ENCODE measurements around the gene TRABD2B. TPM values are rescaled to one million over a fixed set of nuclear protein-coding genes. Genes with fewer than 3 reads are reported as not detected.

Gene TRABD2B
- total RNA-seq, 4 donors from 2014 or later, result 0.16 to 1.5 (median 0.55) TPM

- no peak for TF ChIP-seq CTCF (IDR thresholded peaks at IDR 0.05; ENCODE audit: low read depth)
These were observed 31.3 kb upstream of the TRABD2B start for GRCh38 chr1:48028218-48029069.

- no peak for TF ChIP-seq CTCF (IDR thresholded peaks at IDR 0.05; ENCODE audit: low read depth)
These were observed 30.3 kb upstream of the TRABD2B start for GRCh38 chr1:48027533-48027835.

- TF ChIP-seq CTCF (IDR thresholded peaks at IDR 0.05; ENCODE audit: low read depth), result no peak
These were observed 29.7 kb upstream of the TRABD2B start for GRCh38 chr1:48026701-48027532.

GRCh38 chr1:48026275-48026674 lies 29.1 kb upstream of the TRABD2B start:
- TF ChIP-seq CTCF (IDR thresholded peaks at IDR 0.05; ENCODE audit: low read depth), result no peak

- no peak for TF ChIP-seq CTCF (IDR thresholded peaks at IDR 0.05; ENCODE audit: low read depth)
These were observed 27.9 kb upstream of the TRABD2B start for GRCh38 chr1:48025076-48025475.

GRCh38 chr1:48023488-48023887 lies 26.3 kb upstream of the TRABD2B start:
- TF ChIP-seq CTCF (IDR thresholded peaks at IDR 0.05; ENCODE audit: low read depth), result no peak

GRCh38 chr1:48022306-48022705 lies 25.1 kb upstream of the TRABD2B start:
- no peak for TF ChIP-seq CTCF (IDR thresholded peaks at IDR 0.05; ENCODE audit: low read depth)
